GM21528 (cell line): ENCODE data around the gene TEX2.

ENCODE experiments used
- ATAC-seq: cut with Tn5 transposase; IDR thresholded peaks from one replicate; pipeline ENCODE4 v1.9.1; 2021; ENCODE audit warnings: mild to moderate bottlenecking, moderate library complexity; ENCODE audit not compliant: unreplicated experiment, low FRiP score

The TEX2 gene

GRCh38 chr17:64263000-64263766 is at the start of gene TEX2:
Gene TEX2, minus strand, starts transcription at chr17:64263260. Its CDS starts 49,043 bp downstream, at chr17:64214217.
- ATAC-seq = peak; percentile 81

- ATAC-seq = no peak
These were observed 46.6 kb upstream of the TEX2 start for GRCh38 chr17:64309710-64310109.

- ATAC-seq = no peak
These were observed 46.0 kb upstream of the TEX2 start for GRCh38 chr17:64309021-64309420.

GRCh38 chr17:64306850-64307463 is 43.9 kb upstream of the TEX2 start:
- ATAC-seq = no peak

GRCh38 chr17:64304551-64304950 is 41.5 kb upstream of the TEX2 start:
- no peak for ATAC-seq

- no peak for ATAC-seq
These were observed 37.6 kb upstream of the TEX2 start for GRCh38 chr17:64300699-64300965.

- ATAC-seq = no peak
These were observed 34.5 kb upstream of the TEX2 start for GRCh38 chr17:64297467-64298088.

GRCh38 chr17:64296246-64296645 is 33.2 kb upstream of the TEX2 start:
- ATAC-seq = no peak

GRCh38 chr17:64295146-64295545 is 32.1 kb upstream of the TEX2 start:
- no peak for ATAC-seq

GRCh38 chr17:64291268-64291851 is 28.3 kb upstream of the TEX2 start:
- no peak for ATAC-seq

GRCh38 chr17:64289741-64290141 is 26.7 kb upstream of the TEX2 start:
- ATAC-seq = no peak

GRCh38 chr17:64282753-64283080 is 19.7 kb upstream of the TEX2 start:
- no peak for ATAC-seq

GRCh38 chr17:64281962-64282752 is 19.1 kb upstream of the TEX2 start:
- ATAC-seq = no peak

- ATAC-seq = no peak
These were observed 15.6 kb upstream of the TEX2 start for GRCh38 chr17:64278614-64279013.

GRCh38 chr17:64277831-64278562 is 14.9 kb upstream of the TEX2 start:
- ATAC-seq = no peak

GRCh38 chr17:64276961-64277505 is 14.0 kb upstream of the TEX2 start:
- no peak for ATAC-seq

GRCh38 chr17:64275016-64275415 is 12.0 kb upstream of the TEX2 start:
- no peak for ATAC-seq

GRCh38 chr17:64273006-64273405 is 9.9 kb upstream of the TEX2 start:
- no peak for ATAC-seq

- ATAC-seq = no peak
These were observed 7.8 kb upstream of the TEX2 start for GRCh38 chr17:64270885-64271284.
